Tibial nerve (tissue), 4 donors: ENCODE results near the gene EDA. TPM values are rescaled to one million over a fixed set of nuclear protein-coding genes. Genes with fewer than 3 reads are reported as not detected.

Source experiments
- DNase-seq, 2 donors: peaks; one replicate each; pipeline ENCODE4 v3.0.0-alpha.2; 2019; ENCODE audit warnings: low spot score in 2 of 2
- H3K27ac ChIP-seq, 4 donors: fragments of 200-600 bp; sonication (generic) in 3 of 4; one replicate each; pipeline ENCODE4 v1.5.1; 2017 to 2019; ENCODE audit warnings: mild to moderate bottlenecking in 1 of 4
- H3K27me3 ChIP-seq, 2 donors: fragments of 200-600 bp; sonication (generic) in 1 of 2; one replicate each; pipeline versions ENCODE4 v1.5.1 to v1.6.0; 2017 to 2019
- H3K36me3 ChIP-seq, 3 donors: fragments of 200-600 bp; sonication (generic); one replicate each; pipeline ENCODE4 v1.5.1; 2018 to 2019
- H3K4me1 ChIP-seq, 4 donors: fragments of 200-600 bp; sonication (generic) in 3 of 4; one replicate each; pipeline ENCODE4 v1.5.1; 2017 to 2019
- H3K4me3 ChIP-seq, 4 donors: fragments of 200-600 bp; sonication (generic) in 3 of 4; one replicate each; pipeline ENCODE4 v1.5.1; 2017 to 2019; ENCODE audit warnings: mild to moderate bottlenecking in 1 of 4, moderate library complexity in 1 of 4
- H3K9me3 ChIP-seq, 4 donors: fragments of 200-600 bp; sonication (generic) in 3 of 4; one replicate each; pipeline ENCODE4 v1.5.1; 2017 to 2019
- EP300 ChIP-seq, 2 donors: sonication (generic); formaldehyde crosslinking; IDR thresholded peaks; one replicate each; pipeline ENCODE4 v1.6.1; 2017; ENCODE audit warnings: antibody characterized with exemption in 2 of 2, mild to moderate bottlenecking in 1 of 2
- POLR2A ChIP-seq, 2 donors: fragments of 450-650 bp; IDR thresholded peaks; one replicate each; pipeline ENCODE4 v1.6.1; 2017; ENCODE audit warnings: antibody characterized with exemption in 2 of 2, mild to moderate bottlenecking in 2 of 2, moderate library complexity in 2 of 2
- WGBS, 2 donors: methylation state at CpG; one replicate each; pipeline ENCODE4 v1.1.5; 2018; 5-methylcytosine and 5-hydroxymethylcytosine counted together
- total RNA-seq, 4 donors: library from RNA; depleted of rRNA; stranded (reverse); fragments of >200 nt; gene quantifications; one replicate each; pipeline ENCODE4 v1.1.0, GENCODE V29; 2016
- TF ChIP-seq, protein P1 (sequence below), 5 experiments: fragments of 200-600 bp in 3 of 5; fragments of 450-650 bp in 2 of 5; sonication (generic) in 3 of 5; IDR thresholded peaks; one replicate each; pipeline ENCODE4 v1.5.1; 2016 to 2019; ENCODE audit warnings: antibody characterized with exemption in 5 of 5, mild to moderate bottlenecking in 3 of 5, moderate library complexity in 2 of 5

EDA gene
- total RNA-seq, 4 donors from 2014 or later: 9.2 to 13.8 (median 10.3) TPM

DNA sequence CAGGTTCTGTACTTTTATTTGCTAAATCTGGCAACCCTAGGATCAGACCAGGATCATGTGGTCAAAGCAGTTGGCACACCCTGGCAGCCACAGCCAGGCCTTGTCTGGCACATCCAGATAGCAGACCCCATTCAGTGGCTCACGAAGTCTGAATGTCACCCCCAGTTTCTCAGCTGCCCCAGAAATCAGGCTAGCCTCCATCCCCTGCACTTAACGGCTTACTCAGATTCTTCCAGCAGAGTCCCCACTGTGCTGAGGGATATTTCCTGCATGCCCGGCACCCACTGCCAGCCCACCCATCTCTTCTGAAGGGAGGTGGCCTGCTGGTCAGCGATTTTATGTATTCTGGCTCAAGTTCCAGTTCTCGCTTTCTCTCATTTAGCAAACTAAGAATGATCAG, 438.5 kb downstream of the EDA start:
- Histone ChIP-seq H3K27me3 (peaks cover 0 to 15% of the 10 kb centered on the region in 2 donors), H3K27ac (no peak overlapping the region), H3K4me1 (no peaks in the 10 kb centered on the region), H3K36me3 (no peaks in the 10 kb centered on the region), H3K9me3 (no peaks in the 10 kb centered on the region), H3K4me3 (no peak overlapping the region)
- TF ChIP-seq EP300 (IDR thresholded peaks at IDR 0.05) (no peak), POLR2A (IDR thresholded peaks at IDR 0.05) (no peak)
- TF ChIP-seq, protein P1, sequence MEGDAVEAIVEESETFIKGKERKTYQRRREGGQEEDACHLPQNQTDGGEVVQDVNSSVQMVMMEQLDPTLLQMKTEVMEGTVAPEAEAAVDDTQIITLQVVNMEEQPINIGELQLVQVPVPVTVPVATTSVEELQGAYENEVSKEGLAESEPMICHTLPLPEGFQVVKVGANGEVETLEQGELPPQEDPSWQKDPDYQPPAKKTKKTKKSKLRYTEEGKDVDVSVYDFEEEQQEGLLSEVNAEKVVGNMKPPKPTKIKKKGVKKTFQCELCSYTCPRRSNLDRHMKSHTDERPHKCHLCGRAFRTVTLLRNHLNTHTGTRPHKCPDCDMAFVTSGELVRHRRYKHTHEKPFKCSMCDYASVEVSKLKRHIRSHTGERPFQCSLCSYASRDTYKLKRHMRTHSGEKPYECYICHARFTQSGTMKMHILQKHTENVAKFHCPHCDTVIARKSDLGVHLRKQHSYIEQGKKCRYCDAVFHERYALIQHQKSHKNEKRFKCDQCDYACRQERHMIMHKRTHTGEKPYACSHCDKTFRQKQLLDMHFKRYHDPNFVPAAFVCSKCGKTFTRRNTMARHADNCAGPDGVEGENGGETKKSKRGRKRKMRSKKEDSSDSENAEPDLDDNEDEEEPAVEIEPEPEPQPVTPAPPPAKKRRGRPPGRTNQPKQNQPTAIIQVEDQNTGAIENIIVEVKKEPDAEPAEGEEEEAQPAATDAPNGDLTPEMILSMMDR (IDR thresholded peaks at IDR 0.05): no peak
- WGBS, 2 donors: 68 to 75% methylated on average over 4 to 5 of the region's 5 CpGs
- DNase-seq: no peak

DNA sequence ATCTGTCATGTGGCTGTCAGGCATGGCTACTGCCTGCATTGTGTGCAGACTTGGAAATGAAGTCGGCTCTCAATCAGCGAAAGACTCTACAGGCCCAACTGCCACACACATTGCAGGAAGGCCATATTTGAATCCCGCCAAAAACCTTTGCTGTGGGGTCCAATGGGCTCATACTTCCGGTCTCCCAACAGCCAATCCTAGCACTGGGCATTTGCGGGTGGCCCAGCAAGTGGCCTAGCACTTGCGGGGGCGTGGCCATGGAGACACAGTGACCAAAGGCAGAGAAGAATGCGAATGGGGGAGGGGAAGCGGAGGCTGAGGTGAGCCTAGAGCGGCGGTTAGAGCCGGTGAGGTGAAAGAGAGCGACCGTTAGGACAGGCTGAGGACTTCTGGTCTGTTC, 446.2 kb downstream of the EDA start, which contains the start of gene OTUD6A:
Gene OTUD6A (plus strand): TSS at position 382 of the 400 bp plus-strand sequence. CDS start 68 bp downstream, outside the sequence.
- no peaks in the 10 kb centered on the region for H3K36me3 ChIP-seq
- no peaks in the 10 kb centered on the region for H3K4me1 ChIP-seq
- H3K4me3 ChIP-seq: no peak within 1 kb of the TSS
- H3K27ac ChIP-seq: no peak within 1 kb of the TSS
- WGBS, 2 donors: 91 to 93% methylated on average over 11 to 14 of the region's 14 CpGs
- H3K9me3 ChIP-seq: no peaks in the 10 kb centered on the region
- TF ChIP-seq POLR2A (IDR thresholded peaks at IDR 0.05): no peak
- no peak for TF ChIP-seq EP300 (IDR thresholded peaks at IDR 0.05)
- TF ChIP-seq, protein P1 (IDR thresholded peaks at IDR 0.05): no peak
- no peaks in the 10 kb centered on the region for H3K27me3 ChIP-seq
- DNase-seq: no peak

DNA sequence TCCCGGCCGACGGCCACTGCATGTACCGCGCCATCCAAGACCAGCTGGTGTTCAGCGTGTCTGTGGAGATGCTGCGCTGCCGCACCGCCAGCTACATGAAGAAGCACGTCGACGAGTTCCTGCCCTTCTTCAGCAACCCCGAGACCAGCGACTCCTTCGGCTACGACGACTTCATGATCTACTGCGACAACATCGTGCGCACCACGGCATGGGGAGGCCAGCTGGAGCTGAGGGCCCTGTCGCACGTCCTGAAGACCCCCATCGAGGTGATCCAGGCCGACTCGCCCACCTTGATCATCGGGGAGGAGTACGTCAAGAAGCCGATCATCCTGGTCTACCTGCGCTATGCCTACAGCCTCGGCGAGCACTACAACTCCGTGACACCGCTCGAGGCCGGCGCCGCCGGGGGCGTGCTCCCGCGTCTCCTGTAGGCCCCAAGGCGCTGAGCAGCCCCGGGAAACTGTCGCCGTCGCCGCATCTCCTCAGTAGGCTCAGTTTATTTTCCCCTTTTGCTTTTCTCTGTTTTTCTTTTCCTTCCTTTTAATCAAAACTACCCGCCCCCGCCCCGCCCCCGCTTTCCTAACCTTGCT, 447.1 kb downstream of the EDA start:
- H3K4me3 ChIP-seq: no peak overlapping the region
- TF ChIP-seq EP300 (IDR thresholded peaks at IDR 0.05) (no peak), POLR2A (IDR thresholded peaks at IDR 0.05) (no peak)
- TF ChIP-seq, protein P1 (IDR thresholded peaks at IDR 0.05): no peak
- WGBS, 2 donors: 91 to 94% methylated on average over 40 to 41 of the region's 52 CpGs

DNA sequence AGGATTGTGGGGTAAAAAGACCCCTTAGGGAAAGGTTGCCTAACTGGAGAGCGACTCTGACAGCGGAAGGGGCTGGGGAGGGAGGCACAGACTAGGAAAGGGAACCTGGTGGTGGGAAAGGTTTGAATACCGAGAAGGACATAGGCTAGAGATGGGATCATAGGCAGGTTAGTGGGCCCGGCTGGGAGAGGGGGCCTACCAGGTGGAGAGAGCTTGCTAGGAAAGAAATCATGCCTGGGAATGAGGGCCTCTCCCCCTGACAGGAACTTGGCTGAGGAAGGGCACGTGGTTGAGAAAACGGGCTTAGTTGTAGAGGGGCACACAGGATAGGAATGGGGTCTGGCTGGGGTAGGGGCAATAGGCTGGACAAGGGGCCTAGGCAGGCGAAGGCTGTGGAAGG, 450.7 kb downstream of the EDA start:
- Histone ChIP-seq H3K27ac (no peak overlapping the region), H3K4me3 (no peak overlapping the region), H3K9me3 (no peaks in the 10 kb centered on the region), H3K36me3 (no peaks in the 10 kb centered on the region), H3K27me3 (no peaks in the 10 kb centered on the region), H3K4me1 (no peaks in the 10 kb centered on the region)
- WGBS, 2 donors: 83 to 95% methylated on average over 7 of the region's 7 CpGs
- TF ChIP-seq POLR2A (IDR thresholded peaks at IDR 0.05): no peak
- no peak for TF ChIP-seq EP300 (IDR thresholded peaks at IDR 0.05)
- TF ChIP-seq, protein P1 (IDR thresholded peaks at IDR 0.05): no peak
- DNase-seq: no peak

More for the DNA sequence above, 447.1 kb downstream of the EDA start:
- no peaks in the 10 kb centered on the region for H3K27me3 ChIP-seq
- DNase-seq: no peak
- no peak overlapping the region for H3K27ac ChIP-seq
- no peaks in the 10 kb centered on the region for H3K4me1 ChIP-seq
- H3K9me3 ChIP-seq: no peaks in the 10 kb centered on the region
- no peaks in the 10 kb centered on the region for H3K36me3 ChIP-seq

DNA sequence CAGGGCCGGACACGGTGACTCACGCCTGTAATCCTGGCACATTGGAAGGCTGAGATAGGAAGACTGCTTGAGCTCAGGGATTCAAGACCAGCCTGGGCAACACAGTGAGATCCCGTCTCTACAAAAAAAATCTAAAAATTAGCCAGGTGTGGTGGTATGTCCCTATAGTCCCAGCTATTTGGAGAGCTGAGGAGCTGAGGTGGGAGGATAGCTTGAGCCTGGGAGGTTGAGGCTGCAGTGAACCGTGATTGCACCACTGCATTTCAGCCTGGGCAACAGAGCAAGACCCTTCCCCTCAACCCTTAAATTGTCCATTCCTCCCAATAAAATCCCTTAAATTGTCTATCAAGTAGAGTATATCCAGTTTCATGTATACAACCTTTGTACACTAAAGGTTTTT, 463.4 kb downstream of the EDA start:
- no peak for TF ChIP-seq POLR2A (IDR thresholded peaks at IDR 0.05)
- TF ChIP-seq, protein P1 (IDR thresholded peaks at IDR 0.05): no peak
- H3K36me3 ChIP-seq: no peaks in the 10 kb centered on the region
- no peaks in the 10 kb centered on the region for H3K9me3 ChIP-seq
- DNase-seq: no peak
- peaks cover 0 to 18% of the 10 kb centered on the region in 2 donors for H3K27me3 ChIP-seq
- H3K4me3 ChIP-seq: no peak overlapping the region
- no peak overlapping the region for H3K27ac ChIP-seq
- no peaks in the 10 kb centered on the region for H3K4me1 ChIP-seq
- 83 to 91% methylated on average over 5 of the region's 5 CpGs for WGBS, 2 donors
